DLD1 (cell line): Measurements from ENCODE around the gene NPC1.
"Not testable (repeated sequence)": the region's sequence is repeated elsewhere in the genome, so short reads cannot be mapped to it uniquely, and the experiment has no call there.

Experiments
- in situ Hi-C: cut with HindIII; loops from 2 replicates; pipeline ENCODE4 v1.10.0; 2017; ENCODE audit warnings: low sequenced_read_pairs

Gene NPC1

DNA sequence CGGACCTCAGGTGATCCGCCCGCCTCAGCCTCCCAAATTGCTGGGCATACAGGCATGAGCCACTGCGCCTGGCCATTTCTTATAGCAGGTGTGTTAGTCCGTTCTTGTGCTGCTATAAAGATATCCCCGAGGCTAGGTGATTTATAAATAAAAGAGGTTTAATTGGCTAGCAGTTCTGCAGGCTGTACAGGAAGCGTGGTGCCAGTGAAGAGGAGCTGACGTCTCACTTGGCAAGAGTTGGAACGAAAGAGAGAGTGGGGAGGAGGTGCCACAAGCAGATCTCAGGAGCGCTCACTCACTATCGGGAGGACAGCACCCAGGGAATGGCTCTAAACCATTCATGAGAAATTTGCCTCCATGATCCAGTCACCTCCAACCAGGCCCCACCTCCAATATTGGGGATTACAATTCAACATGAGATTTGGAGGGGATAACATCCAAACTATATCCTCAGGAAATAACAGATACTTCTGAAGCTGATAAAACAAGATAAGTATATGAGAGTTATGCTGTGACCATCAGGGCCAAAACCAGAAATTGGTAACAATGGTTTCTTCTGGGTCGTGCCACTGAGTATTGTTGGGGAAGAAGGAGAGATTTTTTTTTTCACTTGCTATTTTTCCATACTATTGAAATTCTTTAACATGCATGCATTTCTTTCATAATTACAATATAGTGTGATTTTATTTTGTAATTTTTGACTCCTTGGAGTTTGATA lies 90.4 kb downstream of the NPC1 start:
- in situ Hi-C loops, result no loop called here

DNA sequence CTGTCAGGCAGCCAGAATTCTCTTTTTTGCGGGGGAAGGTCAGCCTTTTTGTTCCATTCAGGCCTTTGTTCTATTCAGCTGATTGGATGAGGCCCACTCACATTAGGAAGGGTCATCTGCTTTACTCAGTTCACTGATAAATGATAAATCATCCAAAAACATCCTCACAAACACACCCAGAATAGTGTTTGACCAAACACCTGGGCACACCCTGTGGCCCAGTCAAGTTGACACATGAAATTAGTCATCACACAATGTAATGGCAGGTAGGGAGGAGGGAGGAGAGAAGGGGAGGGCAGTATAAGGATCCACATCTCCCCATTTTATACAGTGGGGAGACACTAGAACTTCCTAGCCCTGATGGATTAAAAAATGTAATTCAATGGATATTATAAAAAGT lies 91.3 kb downstream of the NPC1 start:
- in situ Hi-C loops, result no loop called here

DNA sequence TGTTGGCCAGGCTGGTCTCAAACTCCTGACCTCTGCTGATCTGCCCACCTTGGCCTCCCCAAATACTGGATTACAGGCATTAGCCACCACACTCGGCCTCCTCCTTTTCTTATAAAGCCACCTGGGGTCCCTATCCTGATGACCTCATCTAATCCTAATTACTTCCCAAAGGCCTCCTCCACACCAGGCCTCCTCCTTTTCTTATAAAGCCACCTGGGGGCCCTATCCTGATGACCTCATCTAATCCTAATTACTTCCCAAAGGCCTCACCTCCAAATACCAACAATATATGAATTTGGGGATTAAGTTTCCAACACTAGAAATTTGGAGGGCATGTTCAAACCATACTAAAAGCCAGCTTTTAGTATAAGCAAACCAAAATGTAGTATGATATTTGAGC lies 92.7 kb downstream of the NPC1 start:
- in situ Hi-C loops, result no loop called here

DNA sequence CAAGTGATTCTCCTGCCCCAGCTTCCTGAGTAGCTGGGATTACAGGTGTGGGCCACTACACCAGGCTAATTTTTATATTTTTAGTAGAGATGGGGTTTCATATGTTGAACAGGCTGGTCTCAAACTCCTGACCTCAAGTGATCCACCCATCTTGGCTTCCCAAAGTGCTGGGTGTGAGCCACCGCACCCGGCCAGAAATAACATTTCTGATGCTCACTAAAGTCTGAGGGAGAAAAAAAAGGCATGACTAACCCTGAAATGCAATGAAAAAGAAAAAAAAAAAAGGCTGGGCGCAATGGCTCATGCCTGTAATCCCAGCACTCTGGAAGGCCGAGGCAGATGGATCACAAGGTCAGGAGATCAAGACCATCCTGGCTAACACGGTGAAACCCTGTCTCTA lies 96.7 kb downstream of the NPC1 start:
- in situ Hi-C loops, result not testable (repeated sequence)

DNA sequence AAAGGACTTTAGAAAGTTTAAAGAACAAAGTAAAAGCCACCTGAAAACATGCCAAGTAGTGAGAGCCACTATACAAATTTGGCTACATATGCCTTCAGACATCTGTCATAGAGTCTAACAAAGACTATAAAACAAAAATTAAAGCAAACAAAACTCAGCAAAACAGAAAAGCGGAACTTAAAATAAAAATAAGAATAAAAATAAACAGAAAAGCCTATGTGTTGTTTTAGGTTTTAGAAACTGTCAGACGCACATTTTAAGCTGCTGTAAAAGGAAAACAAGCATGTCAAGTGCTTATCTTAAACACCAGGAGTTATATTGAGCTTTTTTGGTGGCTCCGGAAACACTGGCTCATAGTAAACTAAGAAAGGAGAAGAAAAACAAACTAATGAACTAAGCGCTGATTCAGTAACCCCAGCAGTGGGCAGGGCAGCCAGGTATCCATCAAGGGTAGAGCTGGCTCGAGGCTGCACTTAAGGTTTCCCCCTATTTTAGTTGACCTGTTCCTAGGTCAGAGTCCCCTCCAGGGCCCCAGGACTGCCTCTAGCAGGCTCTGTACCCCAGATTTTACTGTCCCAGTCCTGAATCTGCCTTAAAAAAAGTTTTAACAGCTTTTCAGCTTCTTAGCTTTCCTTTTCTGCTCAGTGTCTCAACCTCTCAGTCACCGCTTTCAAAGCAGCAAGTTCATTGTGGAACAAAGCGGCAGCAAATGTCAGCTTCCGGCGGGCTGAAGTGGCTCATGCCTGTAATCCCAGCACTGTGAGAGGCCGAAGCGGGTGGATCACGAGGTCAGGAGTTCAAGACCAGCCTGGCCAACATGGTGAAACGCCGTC lies 98.4 kb downstream of the NPC1 start:
- in situ Hi-C loops, result no loop called here

DNA sequence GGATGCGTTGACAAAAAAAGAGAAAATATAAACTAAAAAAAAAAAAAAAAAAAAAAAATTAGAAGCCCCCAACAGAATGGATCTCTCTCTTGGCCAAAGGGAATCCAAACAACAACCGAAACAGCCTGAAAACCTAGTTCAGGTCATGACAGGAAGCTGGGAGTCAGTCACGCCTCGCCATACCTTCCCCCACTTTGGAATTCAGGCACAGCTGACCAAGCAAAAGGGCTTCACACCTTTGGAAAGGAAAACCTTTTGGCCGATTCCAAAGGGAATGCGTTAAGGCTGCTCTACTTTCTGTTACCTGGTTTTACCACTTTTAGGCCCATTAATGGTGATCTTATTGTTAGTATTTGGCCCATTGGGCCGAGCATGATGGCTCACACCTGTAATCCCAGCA lies 100.9 kb downstream of the NPC1 start:
- in situ Hi-C loops, result no loop called here

DNA sequence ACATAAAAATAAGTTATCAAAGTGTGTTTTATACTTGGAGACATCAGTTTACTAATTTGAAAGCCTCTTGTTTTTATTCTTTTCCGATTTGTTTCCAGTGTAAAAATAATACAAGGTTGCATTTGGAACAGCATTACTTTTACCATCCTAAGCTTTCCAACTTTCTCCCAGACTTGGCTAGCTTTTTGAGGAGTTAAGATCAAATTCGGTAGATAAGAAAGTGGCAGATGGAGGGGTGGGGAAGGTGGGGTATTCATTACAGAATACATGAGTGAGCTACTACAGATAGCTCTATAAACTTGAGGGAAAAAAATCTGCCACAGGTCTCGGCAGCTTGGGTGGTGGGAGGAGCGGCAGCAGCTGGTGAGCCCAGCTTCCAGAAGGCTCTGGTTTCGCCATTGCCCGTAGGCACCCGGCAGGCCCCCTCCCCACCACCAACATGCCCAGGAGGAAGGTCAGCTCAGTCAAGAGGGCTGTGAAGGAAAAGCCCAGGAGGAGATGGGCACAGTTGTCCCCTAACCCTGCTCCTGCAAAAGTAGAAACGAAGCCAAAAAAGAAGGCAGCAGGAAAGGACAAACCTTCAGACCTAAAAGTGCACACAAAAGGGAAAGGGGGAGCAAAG lies 101.6 kb downstream of the NPC1 start:
- in situ Hi-C loops, result no loop called here
